Measurements from ENCODE around the gene IZUMO4.

IZUMO4 gene

GRCh38 chr19:2062389-2062729 lies 34.4 kb upstream of the IZUMO4 start:
- TF ChIP-seq, protein P1, sequence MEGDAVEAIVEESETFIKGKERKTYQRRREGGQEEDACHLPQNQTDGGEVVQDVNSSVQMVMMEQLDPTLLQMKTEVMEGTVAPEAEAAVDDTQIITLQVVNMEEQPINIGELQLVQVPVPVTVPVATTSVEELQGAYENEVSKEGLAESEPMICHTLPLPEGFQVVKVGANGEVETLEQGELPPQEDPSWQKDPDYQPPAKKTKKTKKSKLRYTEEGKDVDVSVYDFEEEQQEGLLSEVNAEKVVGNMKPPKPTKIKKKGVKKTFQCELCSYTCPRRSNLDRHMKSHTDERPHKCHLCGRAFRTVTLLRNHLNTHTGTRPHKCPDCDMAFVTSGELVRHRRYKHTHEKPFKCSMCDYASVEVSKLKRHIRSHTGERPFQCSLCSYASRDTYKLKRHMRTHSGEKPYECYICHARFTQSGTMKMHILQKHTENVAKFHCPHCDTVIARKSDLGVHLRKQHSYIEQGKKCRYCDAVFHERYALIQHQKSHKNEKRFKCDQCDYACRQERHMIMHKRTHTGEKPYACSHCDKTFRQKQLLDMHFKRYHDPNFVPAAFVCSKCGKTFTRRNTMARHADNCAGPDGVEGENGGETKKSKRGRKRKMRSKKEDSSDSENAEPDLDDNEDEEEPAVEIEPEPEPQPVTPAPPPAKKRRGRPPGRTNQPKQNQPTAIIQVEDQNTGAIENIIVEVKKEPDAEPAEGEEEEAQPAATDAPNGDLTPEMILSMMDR (IDR thresholded peaks at IDR 0.05; ENCODE audit: extremely low read depth, missing control alignments): no peak
- no peak for DNase-seq (ENCODE audit: low spot score)

- DNase-seq (ENCODE audit: low spot score): no peak
- TF ChIP-seq, protein P1 (IDR thresholded peaks at IDR 0.05; ENCODE audit: extremely low read depth, missing control alignments): no peak
Measured at GRCh38 chr19:2062770-2063169, 33.9 kb upstream of the IZUMO4 start.

DNA sequence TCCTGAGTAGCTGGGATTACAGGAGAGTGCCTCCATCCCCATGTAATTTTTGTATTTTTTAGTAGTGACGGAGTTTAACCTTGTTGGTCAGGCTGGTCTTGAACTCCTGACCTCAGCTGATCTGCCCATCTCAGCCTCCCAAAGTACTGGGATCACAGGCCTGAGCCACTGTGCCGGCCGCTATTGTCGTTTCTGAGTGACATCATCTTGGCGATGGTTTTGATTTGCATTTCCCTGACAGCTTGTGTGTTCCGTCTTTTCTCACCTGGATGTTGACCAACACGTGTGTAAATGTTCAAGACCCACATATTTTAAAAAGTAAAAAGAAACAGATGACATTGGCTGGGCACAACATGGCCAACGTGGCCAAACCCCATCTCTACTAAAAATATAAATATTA lies 32.9 kb upstream of the IZUMO4 start:
- DNase-seq (ENCODE audit: low spot score): no peak
- TF ChIP-seq, protein P1 (IDR thresholded peaks at IDR 0.05; ENCODE audit: extremely low read depth, missing control alignments): no peak

DNA sequence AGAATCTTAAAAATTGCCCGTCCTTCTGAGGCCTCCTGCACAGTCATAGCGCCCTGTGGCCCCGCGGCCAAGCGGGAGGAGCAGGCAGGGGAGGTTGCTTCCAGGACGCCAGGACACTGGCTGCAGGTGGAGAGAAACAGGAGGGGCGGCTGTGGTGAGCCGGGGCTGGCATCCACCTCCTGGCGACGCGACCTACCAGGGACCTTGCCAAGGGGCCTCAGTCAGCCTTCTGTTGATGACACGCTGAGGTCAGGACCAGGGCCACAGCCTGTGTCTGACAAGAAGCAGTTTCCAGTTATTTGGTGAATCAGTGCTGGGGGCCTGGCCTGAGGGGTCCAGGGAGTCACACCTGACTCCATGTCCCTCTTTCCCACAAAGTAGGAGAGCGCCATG lies 32.3 kb upstream of the IZUMO4 start:
- DNase-seq (ENCODE audit: low spot score): no peak
- TF ChIP-seq, protein P1 (IDR thresholded peaks at IDR 0.05; ENCODE audit: extremely low read depth, missing control alignments): no peak

DNA sequence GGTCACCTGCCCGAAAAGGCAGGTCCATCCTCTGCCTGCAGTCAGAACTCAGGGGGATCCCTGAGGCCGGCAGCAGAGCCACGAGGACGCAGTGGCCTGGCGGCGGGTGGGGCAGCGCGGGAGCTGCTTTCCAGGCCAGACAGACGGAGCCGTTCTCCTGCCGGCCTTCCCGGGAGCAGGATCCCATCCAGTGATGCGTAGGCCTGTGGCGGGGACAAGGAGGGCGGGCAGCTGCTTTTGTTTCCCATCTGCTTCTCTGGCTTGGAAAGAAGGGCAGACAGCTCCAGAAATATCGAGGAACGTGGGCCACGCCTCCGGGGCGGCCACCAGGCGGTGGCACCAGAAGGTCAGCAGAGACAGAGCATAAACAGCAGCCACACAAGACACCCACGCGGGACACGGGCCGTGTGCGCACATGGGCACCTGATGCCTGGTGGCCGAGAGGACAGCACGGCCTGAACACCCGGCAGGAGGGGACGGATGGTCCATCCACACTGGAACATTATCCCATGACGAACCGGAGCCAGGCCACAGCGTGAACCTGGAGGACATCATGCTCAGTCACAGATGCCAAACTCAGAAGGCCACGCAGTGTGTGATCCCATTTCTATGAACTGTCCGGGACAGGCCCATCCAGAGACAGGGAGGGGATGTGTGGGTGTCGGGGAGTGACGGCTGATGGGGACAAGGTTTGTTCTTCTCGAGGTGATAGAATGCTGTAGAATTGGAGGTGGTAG lies 31.8 kb upstream of the IZUMO4 start:
- TF ChIP-seq, protein P1 (IDR thresholded peaks at IDR 0.05; ENCODE audit: extremely low read depth, missing control alignments): no peak
- no peak for DNase-seq (ENCODE audit: low spot score)

DNA sequence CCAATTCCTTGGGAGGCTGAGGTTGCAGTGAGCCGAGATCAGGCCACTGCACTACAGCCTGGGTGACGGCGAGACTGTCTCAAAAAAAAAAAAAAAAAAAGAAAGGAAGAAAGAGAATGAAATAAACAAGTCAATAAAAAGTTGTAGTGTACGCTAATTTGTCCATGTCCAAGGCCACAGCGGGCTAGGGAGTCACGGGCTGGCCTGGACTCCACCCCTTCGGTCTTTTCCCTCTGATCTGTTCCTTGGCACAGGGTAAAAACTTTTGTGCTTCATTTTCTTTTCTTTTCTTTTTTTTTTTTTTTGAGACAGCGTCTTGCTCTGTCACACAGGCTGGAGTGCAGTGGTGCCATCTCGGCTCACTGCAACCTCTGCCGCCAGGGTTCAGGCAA lies 26.3 kb upstream of the IZUMO4 start:
- DNase-seq (ENCODE audit: low spot score): no peak
- TF ChIP-seq, protein P1 (IDR thresholded peaks at IDR 0.05; ENCODE audit: extremely low read depth, missing control alignments): no peak

DNA sequence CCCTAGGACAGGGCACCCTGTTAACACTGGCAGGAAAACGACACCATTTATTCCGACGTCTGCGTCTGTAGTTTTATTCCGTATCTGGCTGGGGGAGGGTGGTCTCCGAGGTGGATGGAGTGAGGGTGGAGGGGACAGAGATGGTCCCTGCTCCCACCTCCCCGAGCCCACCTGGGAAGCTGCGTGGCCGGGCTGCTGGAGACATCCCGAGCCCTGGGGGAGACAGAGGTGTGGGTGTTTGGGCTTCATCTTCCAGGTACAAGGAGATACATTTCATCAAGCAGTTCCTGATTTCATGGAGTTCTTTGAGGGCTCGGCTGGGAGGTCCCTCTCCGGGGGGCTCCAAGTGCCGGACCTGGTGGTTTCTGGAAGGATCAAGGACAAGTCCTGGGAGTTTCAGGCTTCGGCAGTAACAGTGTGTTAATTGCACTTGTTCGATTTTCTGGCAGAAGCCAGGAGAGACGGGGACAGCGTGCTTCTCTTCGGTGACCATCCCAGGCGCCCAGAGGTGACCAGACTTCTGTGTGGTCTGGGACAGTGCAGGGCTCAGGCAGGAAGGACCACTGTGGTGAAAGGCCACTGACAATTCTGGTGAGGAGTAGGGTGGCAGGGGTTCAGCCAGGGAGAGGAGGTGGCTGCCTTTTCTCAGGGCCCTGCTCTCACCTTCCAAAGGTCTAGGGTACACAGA lies 25.6 kb upstream of the IZUMO4 start:
- TF ChIP-seq, protein P1 (IDR thresholded peaks at IDR 0.05; ENCODE audit: extremely low read depth, missing control alignments): no peak
- DNase-seq (ENCODE audit: low spot score): no peak

All from GM20000 (cell line).